OCI-LY3 (cell line): ENCODE data around the gene HLA-DQA2.

Experiments
- CTCF ChIP-seq: fragments of 200-600, 300-600 bp; sonication (generic); IDR thresholded peaks from 2 replicates; pipeline ENCODE4 v1.5.1; 2014; ENCODE audit warnings: antibody characterized with exemption, low read length, low read depth
- EZH2phosphoT487 ChIP-seq: fragments of 200-600 bp; shearing (Covaris generic); IDR thresholded peaks from 2 replicates; pipeline ENCODE4 v1.6.1; 2018; ENCODE audit warnings: antibody characterized with exemption, mixed run types, low read depth

GRCh38 chr6:32718879-32719278 lies 22.3 kb upstream of the HLA-DQA2 start:
- no peak for TF ChIP-seq CTCF
- no peak for TF ChIP-seq EZH2phosphoT487
